T-helper 9 cell (primary cell): Measurements from ENCODE around the gene MTCH1.

Source experiments
- DNase-seq: peaks from one replicate; pipeline ENCODE4 v3.0.0-alpha.2; 2020

Gene MTCH1

DNA sequence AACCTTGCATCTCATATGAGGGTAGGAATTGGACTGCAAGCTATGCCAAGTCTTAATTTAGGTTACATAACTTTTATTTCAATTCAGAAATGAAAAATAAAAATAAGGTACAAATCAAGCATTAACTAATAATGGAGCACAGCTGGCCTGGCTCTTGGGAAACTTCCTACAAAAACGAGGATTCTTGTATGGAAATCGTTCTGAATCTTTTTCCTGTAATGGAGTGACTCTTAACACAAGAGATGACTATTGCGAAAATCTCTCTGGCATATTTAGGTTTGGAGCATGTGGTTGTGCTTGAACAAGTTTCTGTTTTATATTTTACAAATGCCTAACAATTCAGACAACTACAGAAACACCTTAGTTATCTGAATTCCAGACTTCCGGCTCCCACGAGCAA is 65.5 kb downstream of the MTCH1 start:
- no peak for DNase-seq

GRCh38 chr6:36920049-36920448 is 65.9 kb downstream of the MTCH1 start:
- no peak for DNase-seq
